HepG2 (cell line): ENCODE data around the gene MYL6B. TPM values are rescaled to one million over a fixed set of nuclear protein-coding genes. Genes with fewer than 3 reads are reported as not detected.

Experiments
- CAMTA2 ChIP-seq: sonication (generic); formaldehyde crosslinking; IDR thresholded peaks from 2 replicates; pipeline ENCODE4 v1.4.0; 2020; ENCODE audit warnings: mild to moderate bottlenecking, missing genetic modification reagents, borderline replicate concordance
- CHCHD3 ChIP-seq: sonication (generic); formaldehyde crosslinking; IDR thresholded peaks from 2 replicates; pipeline ENCODE4 v1.8.0; 2022; ENCODE audit warnings: mild to moderate bottlenecking, missing genetic modification reagents, moderate library complexity
- FOXA1 ChIP-seq, 2 experiments: fragments of 450-650 bp in 1 of 2; sonication (generic) in 1 of 2; formaldehyde crosslinking in 1 of 2; IDR thresholded peaks; 2 replicates each; pipeline versions ENCODE4 v1.4.0 to v1.6.1; 2016 to 2020; ENCODE audit warnings: missing genetic modification reagents in 1 of 2
- HMG20A ChIP-seq: IDR thresholded peaks from 2 replicates; pipeline ENCODE4 v1.6.1; 2016; ENCODE audit warnings: borderline replicate concordance
- HNRNPK ChIP-seq: fragments of 200-400 bp; formaldehyde crosslinking; IDR thresholded peaks from 2 replicates; pipeline ENCODE4 v1.6.1; 2018; ENCODE audit warnings: low read length, low read depth, moderate library complexity, mild to moderate bottlenecking; ENCODE audit not compliant: poor library complexity, severe bottlenecking
- ISL2 ChIP-seq: sonication (generic); formaldehyde crosslinking; IDR thresholded peaks from 2 replicates; pipeline ENCODE4 v1.5.0; 2020; ENCODE audit warnings: missing genetic modification reagents
- MIER3 ChIP-seq: IDR thresholded peaks from 2 replicates; pipeline ENCODE4 v1.6.1; 2016; ENCODE audit warnings: missing compliant biosample characterization, borderline replicate concordance
- NCOR1 ChIP-seq: fragments of 200-600 bp; sonication (generic); IDR thresholded peaks from 2 replicates; pipeline ENCODE4 v1.7.0; 2017; ENCODE audit warnings: antibody characterized with exemption, low read length, borderline replicate concordance
- NFE2L1 ChIP-seq: sonication (generic); formaldehyde crosslinking; IDR thresholded peaks from 2 replicates; pipeline ENCODE4 v1.4.0; 2020; ENCODE audit warnings: missing genetic modification reagents, mild to moderate bottlenecking, borderline replicate concordance
- POLR2A ChIP-seq, 2 experiments: IDR thresholded peaks; 2 replicates each; pipeline ENCODE4 v1.6.1; 2011; ENCODE audit warnings: low read depth in 2 of 2, low read length in 2 of 2, mild to moderate bottlenecking in 1 of 2, moderate library complexity in 1 of 2; ENCODE audit not compliant: insufficient read depth in 1 of 2
- RNF2 ChIP-seq: fragments of 450-650 bp; conservative IDR thresholded peaks from 2 replicates; pipeline ENCODE4 v1.6.1; 2016; ENCODE audit warnings: low read depth
- SMC3 ChIP-seq: IDR thresholded peaks from 2 replicates; pipeline ENCODE4 v1.6.1; 2011; ENCODE audit warnings: low read length, improper control_type of control experiment
- TARDBP ChIP-seq: sonication (generic); formaldehyde crosslinking; IDR thresholded peaks from 2 replicates; pipeline ENCODE4 v1.8.0; 2022; ENCODE audit warnings: mild to moderate bottlenecking, missing genetic modification reagents
- TBX2 ChIP-seq: sonication (generic); formaldehyde crosslinking; IDR thresholded peaks from 2 replicates; pipeline ENCODE4 v1.5.0; 2020; ENCODE audit warnings: missing genetic modification reagents, mild to moderate bottlenecking, borderline replicate concordance
- TCF7 ChIP-seq: sonication (generic); IDR thresholded peaks from 2 replicates; pipeline ENCODE4 v1.6.1; 2016; ENCODE audit warnings: antibody characterized with exemption, low read depth
- XRCC5 ChIP-seq: fragments of 200-400 bp; formaldehyde crosslinking; optimal IDR thresholded peaks from 2 replicates; pipeline ENCODE3; 2017; ENCODE audit warnings: mild to moderate bottlenecking, low read length
- ZC3H13 ChIP-seq: sonication (generic); formaldehyde crosslinking; IDR thresholded peaks from 2 replicates; pipeline ENCODE4 v1.8.1; 2023; ENCODE audit warnings: mild to moderate bottlenecking, missing genetic modification reagents, moderate library complexity
- ZKSCAN5 ChIP-seq: sonication (generic); formaldehyde crosslinking; IDR thresholded peaks from 2 replicates; pipeline ENCODE4 v1.5.1; 2020; ENCODE audit warnings: mild to moderate bottlenecking, missing genetic modification reagents
- ZKSCAN8 ChIP-seq: IDR thresholded peaks from 2 replicates; pipeline ENCODE4 v1.6.1; 2016; ENCODE audit warnings: borderline replicate concordance, missing genetic modification reagents, missing compliant biosample characterization
- ZNF263 ChIP-seq: sonication (generic); formaldehyde crosslinking; IDR thresholded peaks from 2 replicates; pipeline ENCODE4 v1.4.0; 2020; ENCODE audit warnings: missing genetic modification reagents
- ZNF275 ChIP-seq: sonication (generic); formaldehyde crosslinking; IDR thresholded peaks from 2 replicates; pipeline ENCODE4 v1.8.0; 2022; ENCODE audit warnings: missing genetic modification reagents, mild to moderate bottlenecking, inconsistent platforms, borderline replicate concordance
- ZNF558 ChIP-seq: sonication (generic); formaldehyde crosslinking; IDR thresholded peaks from 2 replicates; pipeline ENCODE4 v1.9.0; 2022; ENCODE audit warnings: mild to moderate bottlenecking, missing genetic modification reagents, borderline replicate concordance
- ZNF670 ChIP-seq: sonication (generic); formaldehyde crosslinking; IDR thresholded peaks from 2 replicates; pipeline ENCODE4 v1.8.0; 2022; ENCODE audit warnings: mild to moderate bottlenecking, missing genetic modification reagents, borderline replicate concordance
- polyA plus RNA-seq, 8 experiments: library from polyadenylated mRNA; depleted of rRNA in 3 of 8; stranded (reverse) in 7 of 8; unstranded in 1 of 8; fragments of >200 nt; fragmentation: Illumina TruSeq in 4 of 8; extraction: Trizol in 4 of 8; gene quantifications; 2 replicates each; pipeline versions ENCODE4 v1.2.1 to v1.2.3, GENCODE V29; 2011 to 2016; ENCODE audit warnings: low read depth in 4 of 8, missing spikeins in 1 of 8, mixed read lengths in 1 of 8; ENCODE audit not compliant: insufficient read depth in 1 of 8
- total RNA-seq, 5 experiments: library from RNA; depleted of rRNA; stranded (reverse); fragments of >200 nt; fragmentation: Illumina TruSeq; extraction: Trizol; gene quantifications; 2 replicates each; pipeline ENCODE4 v1.2.3, GENCODE V29; 2016; ENCODE audit warnings: low read depth in 1 of 5
- TF ChIP-seq, protein P1 (sequence below): IDR thresholded peaks from 2 replicates; pipeline ENCODE4 v1.6.1; 2016; ENCODE audit warnings: missing compliant biosample characterization, missing genetic modification reagents, borderline replicate concordance

MYL6B gene
- total and polyA plus RNA-seq, 2 of the 13 experiments (the other 11 are each of a cell fraction or from before 2014, with no cell fraction given) = 75.7 to 88.7 TPM

DNA sequence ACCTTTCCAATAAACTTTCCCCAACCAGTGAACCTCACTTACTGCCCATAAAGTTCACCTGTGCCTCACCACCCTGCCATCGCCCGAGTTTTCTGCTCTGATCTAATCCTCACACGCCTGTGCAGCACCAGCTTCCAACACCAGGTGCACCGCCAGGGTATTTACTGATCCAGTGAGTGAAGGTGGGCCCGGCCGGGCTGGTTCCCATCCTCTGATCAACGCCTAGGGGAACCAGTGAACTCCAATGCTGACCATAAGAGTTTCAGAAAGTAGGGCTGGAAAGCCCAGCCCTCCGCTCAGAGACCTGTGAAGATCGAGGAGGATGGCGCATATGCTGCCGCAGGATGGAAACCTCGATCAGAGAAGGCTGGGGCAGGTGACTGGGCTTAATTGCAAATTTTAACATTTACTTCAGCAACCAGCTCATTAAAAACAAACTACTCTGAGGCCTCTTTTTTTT lies 685 bp upstream of the MYL6B start (continued):
- TF ChIP-seq POLR2A (IDR thresholded peaks at IDR 0.05; ENCODE audit: insufficient read depth in 1 of 2, low read depth in 2 of 2, low read length in 2 of 2) (peak; percentile 47 to 59; a peak in 2 of 4 replicates), CAMTA2 (CRISPR knock-in tag) (no peak), ZNF275 (CRISPR knock-in tag) (no peak), ZNF263 (CRISPR knock-in tag) (0 out of 2 replicates have a peak, but pooled peaks have one; percentile 30), ZNF558 (CRISPR knock-in tag) (no peak), ZKSCAN5 (CRISPR knock-in tag) (no peak), HMG20A (no peak), ZC3H13 (CRISPR knock-in tag) (no peak), FOXA1 (IDR thresholded peaks at IDR 0.05) (no peak), FOXA1 (CRISPR knock-in tag; IDR thresholded peaks at IDR 0.05) (peak; percentile 65), SMC3 (0 out of 2 replicates have a peak, but pooled peaks have one; percentile 4), ZNF670 (CRISPR knock-in tag) (no peak), TBX2 (CRISPR knock-in tag) (0 out of 2 replicates have a peak, but pooled peaks have one; percentile 1), CHCHD3 (CRISPR knock-in tag) (no peak), ZKSCAN8 (CRISPR knock-in tag) (no peak), ISL2 (0 out of 2 replicates have a peak, but pooled peaks have one; percentile 6), TCF7 (no peak), XRCC5 (peak; percentile 83), RNF2 (no peak), HNRNPK (no peak), MIER3 (CRISPR knock-in tag) (no peak), TARDBP (CRISPR knock-in tag) (0 out of 2 replicates have a peak, but pooled peaks have one; percentile 26), NFE2L1 (CRISPR knock-in tag) (no peak), NCOR1 (no peak)
- TF ChIP-seq, protein P1, sequence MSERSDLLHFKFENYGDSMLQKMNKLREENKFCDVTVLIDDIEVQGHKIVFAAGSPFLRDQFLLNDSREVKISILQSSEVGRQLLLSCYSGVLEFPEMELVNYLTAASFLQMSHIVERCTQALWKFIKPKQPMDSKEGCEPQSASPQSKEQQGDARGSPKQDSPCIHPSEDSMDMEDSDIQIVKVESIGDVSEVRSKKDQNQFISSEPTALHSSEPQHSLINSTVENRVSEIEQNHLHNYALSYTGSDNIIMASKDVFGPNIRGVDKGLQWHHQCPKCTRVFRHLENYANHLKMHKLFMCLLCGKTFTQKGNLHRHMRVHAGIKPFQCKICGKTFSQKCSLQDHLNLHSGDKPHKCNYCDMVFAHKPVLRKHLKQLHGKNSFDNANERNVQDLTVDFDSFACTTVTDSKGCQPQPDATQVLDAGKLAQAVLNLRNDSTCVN (CRISPR knock-in tag) = no peak
